ENCODE measurements around the gene GDF15. TPM values are rescaled to one million over a fixed set of nuclear protein-coding genes. Genes with fewer than 3 reads are reported as not detected.

Gene GDF15
- total and polyA plus RNA-seq, 12 donors = 0.44 to 2.5 (median 0.70) TPM

- 6% methylated on average over 82 to 86 of the region's 86 CpGs for WGBS, 2 donors
- TF ChIP-seq CTCF (IDR thresholded peaks at IDR 0.05) = peak; percentile 97 to 100 (median 100)
- Histone ChIP-seq H3K36me3 (peaks cover 0 to 27% (median 0%) of the 10 kb centered on the region in 9 donors), H3K4me1 (peaks cover 0 to 46% (median 16%) of the 10 kb centered on the region in 9 donors), H3K4me3 (peak overlapping the region in 9 of 10 donors; percentile 17 to 52 (median 38)), H3K27me3 (peaks cover 0 to 16% (median 0%) of the 10 kb centered on the region in 7 donors), H3K9me3 (peaks cover 0 to 4% (median 0%) of the 10 kb centered on the region in 11 donors), H3K27ac (peak overlapping the region in 8 of 10 donors; percentile 9 to 73 (median 56))
- peak; percentile 82 to 91 (median 90) for ATAC-seq
- peak; percentile 79 to 88 for DNase-seq
- intact Hi-C loops (cut with DNase I) = loop anchor here in 6 of 10 donors (1.0 to 5.0 kb wide), 4 partner anchors 22 to 46 kb away; partner anchors contain the start of gene PGPEP1 (in 1 of the 6)
Observed at GRCh38 chr19:18388100-18388959, 2.4 kb downstream of the GDF15 start.

GRCh38 chr19:18388960-18389725, 3.2 kb downstream of the GDF15 start:
- Histone ChIP-seq H3K27me3 (peaks cover 0 to 13% (median 0%) of the 10 kb centered on the region in 7 donors), H3K9me3 (peaks cover 0 to 4% (median 0%) of the 10 kb centered on the region in 11 donors), H3K4me3 (peak overlapping the region in 7 of 10 donors; percentile 17 to 52 (median 38)), H3K27ac (peak overlapping the region in 5 of 10 donors; percentile 49 to 73 (median 70)), H3K4me1 (peaks cover 0 to 49% (median 16%) of the 10 kb centered on the region in 9 donors), H3K36me3 (peaks cover 0 to 27% (median 0%) of the 10 kb centered on the region in 9 donors)
- no peak for TF ChIP-seq CTCF (IDR thresholded peaks at IDR 0.05)
- ATAC-seq = no peak
- no peak for DNase-seq
- 81 to 85% methylated on average over 13 of the region's 13 CpGs for WGBS, 2 donors
- intact Hi-C loops (cut with DNase I) = loop anchor here in 6 of 10 donors (1.0 to 5.0 kb wide), 4 partner anchors 21 to 47 kb away; partner anchors contain the start of gene PGPEP1 (in 1 of the 6)

GRCh38 chr19:18389726-18390064, 3.7 kb downstream of the GDF15 start:
- DNase-seq (no peak), ATAC-seq (no peak)
- Histone ChIP-seq H3K4me3 (no peak overlapping the region), H3K4me1 (peaks cover 0 to 49% (median 16%) of the 10 kb centered on the region in 9 donors), H3K9me3 (peaks cover 0 to 4% (median 0%) of the 10 kb centered on the region in 11 donors), H3K27ac (no peak overlapping the region), H3K36me3 (peaks cover 0 to 27% (median 0%) of the 10 kb centered on the region in 9 donors), H3K27me3 (peaks cover 0 to 13% (median 0%) of the 10 kb centered on the region in 7 donors)
- no peak for TF ChIP-seq CTCF (IDR thresholded peaks at IDR 0.05)
- intact Hi-C loops (cut with DNase I) = loop anchor here in 6 of 10 donors (2.0 to 10.0 kb wide), 5 partner anchors 21 to 185 kb away; partner anchors contain the start of genes PGPEP1 (in 1 of the 6) and RAB3A (in 1 of the 6)

Measured in heart right ventricle (tissue), 16 donors.